Astrocyte of the spinal cord (primary cell): Measurements from ENCODE around the gene TWF2.

Source experiments
- DNase-seq: peaks from one replicate; pipeline ENCODE4 v3.0.0; 2011; ENCODE audit warnings: low read depth, low spot score
- H3K4me3 ChIP-seq: 2 replicates; pipeline ENCODE4 v1.5.1; 2011; ENCODE audit warnings: low read depth, mild to moderate bottlenecking, low read length, moderate library complexity
- CTCF ChIP-seq: IDR thresholded peaks from 2 replicates; pipeline ENCODE4 v1.5.1; 2012; ENCODE audit warnings: low read depth, mild to moderate bottlenecking, low read length, inconsistent platforms
- in situ Hi-C: cut with HindIII; loops from 2 replicates; pipeline ENCODE4 v1.10.0; 2017; ENCODE audit warnings: low sequenced_read_pairs

The TWF2 gene

GRCh38 chr3:52197842-52198625 lies 40.9 kb downstream of the TWF2 start, which contains the start of gene ALAS1:
TSS of gene ALAS1 (plus strand) at chr3:52198160. CDS start at chr3:52199242, 1,082 bp downstream.
- peak within 1 kb of the TSS; percentile 90 for H3K4me3 ChIP-seq
- in situ Hi-C loops = no loop called here
- peak; percentile 8 for TF ChIP-seq CTCF
- DNase-seq = peak; percentile 88

- in situ Hi-C loops = no loop called here
- TF ChIP-seq CTCF = no peak
- no peak for DNase-seq
- peak overlapping the region; percentile 90 for H3K4me3 ChIP-seq
Observed at GRCh38 chr3:52197499-52197841, 41.5 kb downstream of the TWF2 start.

GRCh38 chr3:52196977-52197376 lies 42.0 kb downstream of the TWF2 start:
- no peak overlapping the region for H3K4me3 ChIP-seq
- TF ChIP-seq CTCF = no peak
- in situ Hi-C loops = no loop called here
- DNase-seq = no peak

GRCh38 chr3:52195823-52196331 lies 43.1 kb downstream of the TWF2 start:
- H3K4me3 ChIP-seq = no peak overlapping the region
- DNase-seq = no peak
- no peak for TF ChIP-seq CTCF
- in situ Hi-C loops = no loop called here

GRCh38 chr3:52195291-52195597 lies 43.7 kb downstream of the TWF2 start:
- TF ChIP-seq CTCF = no peak
- in situ Hi-C loops = no loop called here

GRCh38 chr3:52194485-52195290 lies 44.3 kb downstream of the TWF2 start:
- no peak overlapping the region for H3K4me3 ChIP-seq
- TF ChIP-seq CTCF = no peak
- DNase-seq = no peak
- in situ Hi-C loops = no loop called here

More at GRCh38 chr3:52195291-52195597, 43.7 kb downstream of the TWF2 start:
- no peak for DNase-seq
- no peak overlapping the region for H3K4me3 ChIP-seq
